ENCODE results near the gene SLC37A2.

SLC37A2 gene

GRCh38 chr11:125128450-125128849, 65.3 kb downstream of the SLC37A2 start:
- no peaks in the 10 kb centered on the region for H3K79me2 ChIP-seq (ENCODE audit: insufficient read depth, low read length)
- H3F3A ChIP-seq (ENCODE audit: low read depth): no peaks in the 10 kb centered on the region
- no peaks in the 10 kb centered on the region for H3K9me3 ChIP-seq (ENCODE audit: insufficient read depth, low read depth, low read length)
- no peak overlapping the region for H3K9ac ChIP-seq (ENCODE audit: low read depth, low read length, poor library complexity, severe bottlenecking)
- no peaks in the 10 kb centered on the region for H3K9me2 ChIP-seq (replicated peaks; ENCODE audit: low read depth, low read length)
- no peaks in the 10 kb centered on the region for H4K20me1 ChIP-seq (ENCODE audit: insufficient read depth, low read length, poor library complexity, severe bottlenecking)
- H2AFZ ChIP-seq (ENCODE audit: low read length): no peak overlapping the region
- H3K4me3 ChIP-seq (ENCODE audit: low read length, poor library complexity, severe bottlenecking): no peak overlapping the region
- H3K27me3 ChIP-seq (ENCODE audit: insufficient read depth, low read length, poor library complexity, severe bottlenecking): peaks cover 54% of the 10 kb centered on the region
- TF ChIP-seq EZH2phosphoT487 (IDR thresholded peaks at IDR 0.05; ENCODE audit: borderline replicate concordance) (no peak), CTCF (conservative IDR thresholded peaks at IDR 0.05; ENCODE audit: low read length) (no peak)
- H3K4me1 ChIP-seq (ENCODE audit: insufficient read depth, low read length, poor library complexity, severe bottlenecking): no peaks in the 10 kb centered on the region
- H3K36me3 ChIP-seq (ENCODE audit: insufficient read depth, low read length): no peaks in the 10 kb centered on the region
- H3K4me2 ChIP-seq (ENCODE audit: low read depth, low read length, poor library complexity, severe bottlenecking): no peak overlapping the region

DNA sequence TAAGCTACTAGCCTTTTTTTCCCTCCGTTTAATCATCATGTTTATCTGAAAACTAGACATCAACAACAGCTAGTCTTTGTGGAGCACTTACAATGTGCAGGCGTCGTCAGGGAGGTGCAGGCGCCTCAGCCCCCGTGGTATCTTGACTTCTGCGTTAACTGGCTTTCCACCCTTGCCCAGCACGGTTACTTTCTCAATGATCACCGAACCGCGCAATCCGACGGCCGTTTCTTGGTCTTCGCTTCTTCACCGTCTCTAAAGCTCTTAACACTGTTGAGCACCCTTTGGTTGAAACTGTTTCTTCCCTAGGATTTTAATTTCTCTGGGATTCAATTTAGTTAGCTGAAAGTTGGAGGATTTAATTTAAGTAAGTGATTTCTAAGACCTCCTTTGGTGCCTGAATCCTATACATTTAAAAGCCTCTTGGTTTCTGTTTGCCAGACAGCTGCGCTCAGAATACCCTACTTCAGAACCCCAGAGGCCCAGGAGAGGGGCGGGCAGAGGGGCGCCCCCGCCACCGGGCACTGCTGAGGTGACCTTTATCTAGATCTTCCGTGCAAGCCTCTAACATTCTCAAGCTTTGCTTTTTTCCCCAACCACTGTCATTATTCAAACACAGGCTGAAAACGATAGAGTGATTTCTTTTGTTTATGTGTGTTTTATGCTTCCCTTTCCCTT, 66.3 kb downstream of the SLC37A2 start:
- H3K4me1 ChIP-seq (ENCODE audit: insufficient read depth, low read length, poor library complexity, severe bottlenecking): no peaks in the 10 kb centered on the region
- no peaks in the 10 kb centered on the region for H3K9me3 ChIP-seq (ENCODE audit: insufficient read depth, low read depth, low read length)
- H4K20me1 ChIP-seq (ENCODE audit: insufficient read depth, low read length, poor library complexity, severe bottlenecking): no peaks in the 10 kb centered on the region
- no peaks in the 10 kb centered on the region for H3F3A ChIP-seq (ENCODE audit: low read depth)
- no peak overlapping the region for H3K4me2 ChIP-seq (ENCODE audit: low read depth, low read length, poor library complexity, severe bottlenecking)
- H3K9me2 ChIP-seq (replicated peaks; ENCODE audit: low read depth, low read length): no peaks in the 10 kb centered on the region
- no peak overlapping the region for H3K9ac ChIP-seq (ENCODE audit: low read depth, low read length, poor library complexity, severe bottlenecking)
- no peak overlapping the region for H3K4me3 ChIP-seq (ENCODE audit: low read length, poor library complexity, severe bottlenecking)
- TF ChIP-seq EZH2phosphoT487 (IDR thresholded peaks at IDR 0.05; ENCODE audit: borderline replicate concordance): no peak
- TF ChIP-seq CTCF (conservative IDR thresholded peaks at IDR 0.05; ENCODE audit: low read length): no peak
- no peaks in the 10 kb centered on the region for H3K36me3 ChIP-seq (ENCODE audit: insufficient read depth, low read length)
- no peaks in the 10 kb centered on the region for H3K79me2 ChIP-seq (ENCODE audit: insufficient read depth, low read length)
- H2AFZ ChIP-seq (ENCODE audit: low read length): no peak overlapping the region
- peaks cover 53% of the 10 kb centered on the region for H3K27me3 ChIP-seq (ENCODE audit: insufficient read depth, low read length, poor library complexity, severe bottlenecking)

GRCh38 chr11:125132071-125132470, 69.0 kb downstream of the SLC37A2 start:
- no peaks in the 10 kb centered on the region for H3K9me3 ChIP-seq (ENCODE audit: insufficient read depth, low read depth, low read length)
- H3K4me1 ChIP-seq (ENCODE audit: insufficient read depth, low read length, poor library complexity, severe bottlenecking): no peaks in the 10 kb centered on the region
- peaks cover 30% of the 10 kb centered on the region for H3K27me3 ChIP-seq (ENCODE audit: insufficient read depth, low read length, poor library complexity, severe bottlenecking)
- no peak overlapping the region for H3K4me3 ChIP-seq (ENCODE audit: low read length, poor library complexity, severe bottlenecking)
- no peak overlapping the region for H2AFZ ChIP-seq (ENCODE audit: low read length)
- no peaks in the 10 kb centered on the region for H3K9me2 ChIP-seq (replicated peaks; ENCODE audit: low read depth, low read length)
- H3K36me3 ChIP-seq (ENCODE audit: insufficient read depth, low read length): no peaks in the 10 kb centered on the region
- H3K79me2 ChIP-seq (ENCODE audit: insufficient read depth, low read length): no peaks in the 10 kb centered on the region
- H3F3A ChIP-seq (ENCODE audit: low read depth): no peaks in the 10 kb centered on the region
- no peak for TF ChIP-seq CTCF (conservative IDR thresholded peaks at IDR 0.05; ENCODE audit: low read length)
- TF ChIP-seq EZH2phosphoT487 (IDR thresholded peaks at IDR 0.05; ENCODE audit: borderline replicate concordance): no peak
- no peak overlapping the region for H3K9ac ChIP-seq (ENCODE audit: low read depth, low read length, poor library complexity, severe bottlenecking)
- no peak overlapping the region for H3K4me2 ChIP-seq (ENCODE audit: low read depth, low read length, poor library complexity, severe bottlenecking)
- no peaks in the 10 kb centered on the region for H4K20me1 ChIP-seq (ENCODE audit: insufficient read depth, low read length, poor library complexity, severe bottlenecking)

Measured in Loucy (cell line).